HG02870 (cell line): ENCODE measurements around the gene MID1.

Source experiments
- ATAC-seq: cut with Tn5 transposase; IDR thresholded peaks from one replicate; pipeline ENCODE4 v1.9.1; 2021; ENCODE audit warnings: mild to moderate bottlenecking, moderate library complexity; ENCODE audit not compliant: unreplicated experiment

The MID1 gene

GRCh38 chrX:10577853-10578252 lies 42.5 kb downstream of the MID1 start:
- no peak for ATAC-seq

- no peak for ATAC-seq
Observed at GRCh38 chrX:10576777-10577447, 43.5 kb downstream of the MID1 start.

GRCh38 chrX:10576186-10576585 lies 44.2 kb downstream of the MID1 start:
- ATAC-seq, result no peak

- no peak for ATAC-seq
Observed at GRCh38 chrX:10574663-10575062, 45.7 kb downstream of the MID1 start.

- no peak for ATAC-seq
Observed at GRCh38 chrX:10571260-10571659, 49.1 kb downstream of the MID1 start.

GRCh38 chrX:10570601-10571000 lies 49.8 kb downstream of the MID1 start:
- ATAC-seq, result no peak

GRCh38 chrX:10569946-10570345 lies 50.4 kb downstream of the MID1 start:
- ATAC-seq, result no peak

- no peak for ATAC-seq
Observed at GRCh38 chrX:10568428-10568827, 52.0 kb downstream of the MID1 start.

- no peak for ATAC-seq
Observed at GRCh38 chrX:10567136-10567535, 53.2 kb downstream of the MID1 start.

- ATAC-seq, result no peak
Observed at GRCh38 chrX:10566716-10567097, 53.7 kb downstream of the MID1 start.

GRCh38 chrX:10564484-10564883 lies 55.9 kb downstream of the MID1 start:
- ATAC-seq, result no peak

- no peak for ATAC-seq
Observed at GRCh38 chrX:10557166-10557565, 63.2 kb downstream of the MID1 start.

- ATAC-seq, result no peak
Observed at GRCh38 chrX:10556405-10556804, 64.0 kb downstream of the MID1 start.

GRCh38 chrX:10555846-10556245 lies 64.5 kb downstream of the MID1 start:
- no peak for ATAC-seq

GRCh38 chrX:10554612-10555270 lies 65.6 kb downstream of the MID1 start:
- no peak for ATAC-seq

GRCh38 chrX:10549280-10549679 lies 71.1 kb downstream of the MID1 start:
- no peak for ATAC-seq

GRCh38 chrX:10548688-10549087 lies 71.7 kb downstream of the MID1 start:
- ATAC-seq, result no peak

- no peak for ATAC-seq
Observed at GRCh38 chrX:10545882-10546281, 74.5 kb downstream of the MID1 start.

GRCh38 chrX:10542586-10542985 lies 77.8 kb downstream of the MID1 start:
- ATAC-seq, result no peak

GRCh38 chrX:10538831-10539230 lies 81.6 kb downstream of the MID1 start:
- no peak for ATAC-seq

- ATAC-seq, result no peak
Observed at GRCh38 chrX:10537308-10537707, 83.1 kb downstream of the MID1 start.

GRCh38 chrX:10536744-10537143 lies 83.6 kb downstream of the MID1 start:
- ATAC-seq, result no peak

- no peak for ATAC-seq
Observed at GRCh38 chrX:10534611-10535010, 85.8 kb downstream of the MID1 start.
